Smooth muscle cell of the umbilical artery (primary cell): Measurements from ENCODE around the gene CEACAM8. TPM values are rescaled to one million over a fixed set of nuclear protein-coding genes. Genes with fewer than 3 reads are reported as not detected.

Source experiments
- total RNA-seq: library from RNA; depleted of rRNA; stranded (reverse); fragments of >200 nt; gene quantifications from 2 replicates; pipeline ENCODE4 v1.2.3, GENCODE V29; 2014

Gene CEACAM8
- not detected in 2 replicates for total RNA-seq

GRCh38 chr19:42594617-42595489 lies at the start of gene CEACAM8:
Gene CEACAM8, minus strand, starts transcription at chr19:42594924. Its CDS starts 96 bp downstream, at chr19:42594828.

Other genes starting within 250 kb of the CEACAM8 start
- gene CNFN, start 204.6 kb downstream of the CEACAM8 start, total RNA-seq = not detected in 2 replicates
- gene LIPE, start 167.5 kb downstream of the CEACAM8 start, total RNA-seq = 1.5 and 2.8 TPM in 2 replicates
- gene CXCL17, start 152.0 kb downstream of the CEACAM8 start, total RNA-seq = not detected in 2 replicates
- gene CEACAM1, start 66.4 kb downstream of the CEACAM8 start, total RNA-seq = not detected in 2 replicates
- gene PSG3, start 145.6 kb upstream of the CEACAM8 start, total RNA-seq = not detected in 2 replicates
- not detected in 2 replicates for gene PSG8, start 170.8 kb upstream of the CEACAM8 start, total RNA-seq